Activated gamma-delta T cell treated with anti-CD3 and anti-CD28 coated beads, Interleukin-2, amount 50 U/mL, for 16 hours (primary cell): Measurements from ENCODE around the gene AKT3.
"Not testable (repeated sequence)": the region's sequence is repeated elsewhere in the genome, so short reads cannot be mapped to it uniquely, and the experiment has no call there.

ENCODE experiments used
- DNase-seq: peaks from one replicate; pipeline ENCODE4 v3.0.0-alpha.2; 2020; ENCODE audit warnings: low read depth

AKT3 gene

GRCh38 chr1:243841507-243841906 is 8.5 kb downstream of the AKT3 start:
- no peak for DNase-seq

- DNase-seq = no peak
Observed at GRCh38 chr1:243837907-243838535, 12.0 kb downstream of the AKT3 start.

- DNase-seq = no peak
Observed at GRCh38 chr1:243834130-243834529, 15.9 kb downstream of the AKT3 start.

GRCh38 chr1:243831463-243831862 is 18.6 kb downstream of the AKT3 start:
- no peak for DNase-seq

GRCh38 chr1:243827206-243827605 is 22.8 kb downstream of the AKT3 start:
- DNase-seq = no peak

GRCh38 chr1:243824907-243825306 is 25.1 kb downstream of the AKT3 start:
- DNase-seq = not testable (repeated sequence)

- DNase-seq = no peak
Observed at GRCh38 chr1:243821177-243821680, 28.8 kb downstream of the AKT3 start.

GRCh38 chr1:243819438-243819839 is 30.6 kb downstream of the AKT3 start:
- no peak for DNase-seq

- DNase-seq = no peak
Observed at GRCh38 chr1:243818978-243819377, 31.1 kb downstream of the AKT3 start.

GRCh38 chr1:243814718-243815117 is 35.3 kb downstream of the AKT3 start:
- DNase-seq = no peak

- not testable (repeated sequence) for DNase-seq
Observed at GRCh38 chr1:243807346-243807745, 42.7 kb downstream of the AKT3 start.

GRCh38 chr1:243806310-243806709 is 43.7 kb downstream of the AKT3 start:
- no peak for DNase-seq

GRCh38 chr1:243802736-243803135 is 47.3 kb downstream of the AKT3 start:
- DNase-seq = no peak

- DNase-seq = no peak
Observed at GRCh38 chr1:243801378-243801777, 48.7 kb downstream of the AKT3 start.

GRCh38 chr1:243799908-243800307 is 50.1 kb downstream of the AKT3 start:
- no peak for DNase-seq

GRCh38 chr1:243798726-243799125 is 51.3 kb downstream of the AKT3 start:
- no peak for DNase-seq

- DNase-seq = no peak
Observed at GRCh38 chr1:243796016-243796415, 54.0 kb downstream of the AKT3 start.

GRCh38 chr1:243793298-243793697 is 56.7 kb downstream of the AKT3 start:
- no peak for DNase-seq

GRCh38 chr1:243792891-243793290 is 57.2 kb downstream of the AKT3 start:
- no peak for DNase-seq

GRCh38 chr1:243792401-243792800 is 57.6 kb downstream of the AKT3 start:
- no peak for DNase-seq

- DNase-seq = no peak
Observed at GRCh38 chr1:243791586-243792267, 58.3 kb downstream of the AKT3 start.

- DNase-seq = no peak
Observed at GRCh38 chr1:243790404-243790803, 59.6 kb downstream of the AKT3 start.

- DNase-seq = no peak
Observed at GRCh38 chr1:243786531-243786930, 63.5 kb downstream of the AKT3 start.

GRCh38 chr1:243784506-243784905 is 65.5 kb downstream of the AKT3 start:
- DNase-seq = no peak
